K562 (cell line): ENCODE data around the gene SMAD7. TPM values are rescaled to one million over a fixed set of nuclear protein-coding genes. Genes with fewer than 3 reads are reported as not detected.

Experiments used
- ATF3 ChIP-seq, 2 experiments: fragments of 450-650 bp in 1 of 2; sonication (generic) in 1 of 2; formaldehyde crosslinking in 1 of 2; IDR thresholded peaks in 1 of 2; conservative IDR thresholded peaks in 1 of 2; 2 replicates each; pipeline versions ENCODE4 v1.6.1 to v1.8.1; 2016 to 2023; ENCODE audit warnings: mild to moderate bottlenecking in 2 of 2, moderate library complexity in 2 of 2, inconsistent platforms in 1 of 2, missing genetic modification reagents in 1 of 2
- CEBPB ChIP-seq: fragments of 450-650 bp; IDR thresholded peaks from 2 replicates; pipeline ENCODE4 v1.6.1; 2016; ENCODE audit warnings: missing genetic modification characterization, missing compliant biosample characterization
- JUND ChIP-seq, 2 experiments: IDR thresholded peaks; 2 replicates in 1 of 2; 3 replicates in 1 of 2; pipeline ENCODE4 v1.6.1; 2011; ENCODE audit warnings: borderline replicate concordance in 2 of 2, low read depth in 2 of 2, low read length in 2 of 2, improper control_type of control experiment in 1 of 2, missing biosample characterization in 1 of 2, missing genetic modification characterization in 1 of 2, missing genetic modification reagents in 1 of 2
- NFATC3 ChIP-seq: fragments of 450-650 bp; IDR thresholded peaks from 2 replicates; pipeline ENCODE4 v1.6.1; 2017; ENCODE audit warnings: mild to moderate bottlenecking
- NR0B1 ChIP-seq: fragments of 450-650 bp; IDR thresholded peaks from one replicate; pipeline ENCODE4 v1.6.1; 2018; ENCODE audit warnings: mild to moderate bottlenecking, moderate library complexity; ENCODE audit not compliant: partially characterized antibody
- SMARCA5 ChIP-seq: fragments of 450-650 bp; IDR thresholded peaks from 2 replicates; pipeline ENCODE4 v1.6.1; 2016
- ZBTB11 ChIP-seq, 3 experiments: fragments of 200-800 bp in 1 of 3; fragments of 250-450 bp in 1 of 3; fragments of 450-650 bp in 1 of 3; sonication (Bioruptor Pico) in 1 of 3; sonication (Bioruptor generic) in 1 of 3; formaldehyde crosslinking in 1 of 3; IDR thresholded peaks; 2 replicates each; pipeline versions ENCODE4 v1.6.1 to v1.8.0; 2016 to 2022; ENCODE audit warnings: mild to moderate bottlenecking in 2 of 3, missing genetic modification characterization in 2 of 3, missing compliant biosample characterization in 1 of 3, moderate library complexity in 1 of 3
- ZBTB40 ChIP-seq, 2 experiments: fragments of 450-650 bp in 1 of 2; sonication (generic) in 1 of 2; formaldehyde crosslinking in 1 of 2; IDR thresholded peaks; 2 replicates each; pipeline versions ENCODE4 v1.7.1 to v1.9.0; 2016 to 2022; ENCODE audit warnings: inconsistent platforms in 1 of 2, mild to moderate bottlenecking in 1 of 2, missing genetic modification reagents in 1 of 2
- ZC3H4 ChIP-seq: sonication (generic); formaldehyde crosslinking; IDR thresholded peaks from 2 replicates; pipeline ENCODE4 v1.9.0; 2021; ENCODE audit warnings: missing genetic modification reagents, borderline replicate concordance
- polyA plus RNA-seq, 8 experiments: library from polyadenylated mRNA; depleted of rRNA in 4 of 8; stranded (reverse) in 5 of 8; unstranded in 3 of 8; fragments of >200 nt; fragmentation: Nextera tagmentation in 2 of 8; fragmentation: Illumina TruSeq in 1 of 8; extraction: Ambion mirVana in 2 of 8; extraction: Trizol in 1 of 8; gene quantifications; 2 replicates each; pipeline versions ENCODE4 v1.2.1 to v1.2.3, GENCODE V29; 2011 to 2014; ENCODE audit warnings: inconsistent platforms in 1 of 8, missing spikeins in 1 of 8
- total RNA-seq, 7 experiments: library from RNA; depleted of rRNA in 6 of 7; stranded (reverse); fragments of >200 nt in 6 of 7; fragmentation: Illumina TruSeq in 2 of 7; extraction: Trizol in 2 of 7; gene quantifications; 2 replicates each; pipeline versions ENCODE4 v1.2.1 to v1.2.3, GENCODE V29; 2011 to 2021; ENCODE audit warnings: low replicate concordance in 1 of 7

The SMAD7 gene
- total and polyA plus RNA-seq, 9 of the 15 experiments (the other 6 are each of a cell fraction or from before 2014, with no cell fraction given) = 0.13 to 3.0 (median 1.6) TPM

GRCh38 chr18:48934723-48935432 lies 15.9 kb downstream of the SMAD7 start (continued):
- TF ChIP-seq SMARCA5 = no peak
- TF ChIP-seq NR0B1 = no peak
- TF ChIP-seq ATF3 (IDR thresholded peaks at IDR 0.05) = peak; percentile 91
- no peak for TF ChIP-seq ATF3 (CRISPR knock-in tag; conservative IDR thresholded peaks at IDR 0.05)
- TF ChIP-seq JUND (IDR thresholded peaks at IDR 0.05; ENCODE audit: borderline replicate concordance, low read depth, low read length) = peak; percentile 38; the same call in 1 of the 2 replicates
- 0 out of 3 replicates have a peak, but pooled peaks have one; percentile 29 for TF ChIP-seq JUND (tag; IDR thresholded peaks at IDR 0.05; ENCODE audit: borderline replicate concordance, low read depth, low read length)
- TF ChIP-seq ZC3H4 (CRISPR knock-in tag) = no peak
- TF ChIP-seq ZBTB11 (CRISPR knock-in tag; IDR thresholded peaks at IDR 0.05) = 0 out of 6 replicates have a peak, but pooled peaks of 1 of the 3 experiments have one; percentile 3
- peak; percentile 53; the same call in 1 of the 2 replicates for TF ChIP-seq ZBTB40 (IDR thresholded peaks at IDR 0.05)
- no peak for TF ChIP-seq ZBTB40 (CRISPR knock-in tag; IDR thresholded peaks at IDR 0.05)
- TF ChIP-seq CEBPB (tag) = peak; percentile 75
- no peak for TF ChIP-seq NFATC3
